Right hindlimb (tissue), 1 donor: ENCODE results near the gene FAM83C.
"Not testable (repeated sequence)": the region's sequence is repeated elsewhere in the genome, so short reads cannot be mapped to it uniquely, and the experiment has no call there.

Experiments used
- DNase-seq: peaks from one replicate; pipeline ENCODE4 v3.0.0-alpha.2; 2018

FAM83C gene

DNA sequence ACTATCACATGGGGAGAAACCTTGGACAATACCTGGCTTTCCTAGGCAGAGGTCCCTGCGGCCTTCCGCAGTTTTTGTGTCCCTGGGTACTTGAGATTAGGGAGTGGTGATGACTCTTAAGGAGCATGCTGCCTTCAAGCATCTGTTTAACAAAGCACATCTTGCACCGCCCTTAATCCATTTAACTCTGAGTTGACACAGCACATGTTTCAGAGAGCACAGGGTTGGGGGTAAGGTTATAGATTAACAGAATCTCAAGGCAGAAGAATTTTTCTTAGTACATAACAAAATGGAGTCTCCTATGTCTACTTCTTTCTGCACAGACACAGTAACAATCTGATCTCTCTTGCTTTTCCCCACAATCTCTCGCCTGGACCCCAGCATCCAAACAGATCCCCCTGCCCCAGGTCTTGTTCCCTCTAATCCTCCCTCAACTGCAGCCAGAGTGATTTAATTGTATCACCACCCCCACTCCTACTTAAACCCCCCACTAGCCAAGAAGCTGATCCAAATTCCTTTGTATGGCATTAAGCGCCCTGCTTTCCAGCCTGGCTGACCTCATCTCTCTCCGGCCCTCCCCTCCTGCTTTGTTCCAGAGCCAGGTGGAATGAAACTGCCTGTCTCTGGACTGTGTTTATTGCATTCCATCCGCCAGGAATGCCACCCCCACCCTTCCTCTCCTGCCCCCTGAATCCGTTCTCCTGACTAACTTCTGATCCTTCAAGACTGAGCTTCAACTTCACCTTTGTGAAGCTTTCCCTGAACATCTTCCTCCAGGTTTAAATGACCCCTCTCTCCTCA, 29.3 kb downstream of the FAM83C start:
- not testable (repeated sequence) for DNase-seq

GRCh38 chr20:35262321-35262720, 29.9 kb downstream of the FAM83C start:
- DNase-seq: not testable (repeated sequence)

GRCh38 chr20:35260426-35260825, 31.8 kb downstream of the FAM83C start:
- no peak for DNase-seq

- no peak for DNase-seq
Measured at GRCh38 chr20:35257175-35257909, 34.9 kb downstream of the FAM83C start.

DNA sequence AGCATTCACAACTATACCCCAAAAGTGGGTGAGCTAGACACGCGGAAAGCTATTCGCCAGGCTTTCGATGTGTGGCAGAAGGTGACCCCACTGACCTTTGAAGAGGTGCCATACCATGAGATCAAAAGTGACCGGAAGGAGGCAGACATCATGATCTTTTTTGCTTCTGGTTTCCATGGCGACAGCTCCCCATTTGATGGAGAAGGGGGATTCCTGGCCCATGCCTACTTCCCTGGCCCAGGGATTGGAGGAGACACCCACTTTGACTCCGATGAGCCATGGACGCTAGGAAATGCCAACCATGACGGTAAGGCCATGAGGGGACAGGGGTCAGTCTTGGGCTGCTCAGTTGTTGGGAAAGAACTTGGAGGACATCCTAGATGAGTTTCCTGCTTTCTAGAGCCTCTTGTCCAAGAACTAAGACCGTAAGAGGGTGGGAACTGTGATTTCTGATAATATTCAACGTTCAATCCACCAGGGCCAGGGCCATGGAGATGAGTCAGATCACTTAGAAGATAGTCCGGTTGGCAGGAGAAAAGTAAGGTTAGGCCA, 37.7 kb downstream of the FAM83C start:
- no peak for DNase-seq

- no peak for DNase-seq
Measured at GRCh38 chr20:35253010-35253409, 39.2 kb downstream of the FAM83C start.

GRCh38 chr20:35252598-35252997, 39.6 kb downstream of the FAM83C start:
- DNase-seq: not testable (repeated sequence)

DNA sequence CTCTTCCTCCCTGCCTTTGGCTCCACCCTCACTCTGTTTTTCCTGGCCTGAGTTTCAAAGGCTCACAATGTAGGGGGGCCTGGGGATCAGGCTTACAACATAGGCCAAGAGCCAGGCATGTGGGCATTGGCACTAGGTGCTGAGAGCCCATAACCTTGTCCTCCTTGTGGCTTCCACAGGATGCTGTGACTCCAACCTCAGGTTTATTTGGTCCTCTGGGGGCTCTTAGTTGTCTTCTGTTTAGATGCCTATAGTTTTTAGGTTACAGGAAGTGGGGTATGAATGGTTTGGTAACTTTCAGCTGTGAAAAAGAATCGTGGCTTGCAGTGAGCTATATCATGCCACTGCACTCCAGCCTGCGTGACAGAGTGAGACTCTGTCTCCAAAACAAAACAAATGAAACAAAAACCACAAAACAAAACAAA, 40.2 kb downstream of the FAM83C start:
- DNase-seq: no peak

GRCh38 chr20:35251613-35251940, 40.6 kb downstream of the FAM83C start:
- DNase-seq: no peak

DNA sequence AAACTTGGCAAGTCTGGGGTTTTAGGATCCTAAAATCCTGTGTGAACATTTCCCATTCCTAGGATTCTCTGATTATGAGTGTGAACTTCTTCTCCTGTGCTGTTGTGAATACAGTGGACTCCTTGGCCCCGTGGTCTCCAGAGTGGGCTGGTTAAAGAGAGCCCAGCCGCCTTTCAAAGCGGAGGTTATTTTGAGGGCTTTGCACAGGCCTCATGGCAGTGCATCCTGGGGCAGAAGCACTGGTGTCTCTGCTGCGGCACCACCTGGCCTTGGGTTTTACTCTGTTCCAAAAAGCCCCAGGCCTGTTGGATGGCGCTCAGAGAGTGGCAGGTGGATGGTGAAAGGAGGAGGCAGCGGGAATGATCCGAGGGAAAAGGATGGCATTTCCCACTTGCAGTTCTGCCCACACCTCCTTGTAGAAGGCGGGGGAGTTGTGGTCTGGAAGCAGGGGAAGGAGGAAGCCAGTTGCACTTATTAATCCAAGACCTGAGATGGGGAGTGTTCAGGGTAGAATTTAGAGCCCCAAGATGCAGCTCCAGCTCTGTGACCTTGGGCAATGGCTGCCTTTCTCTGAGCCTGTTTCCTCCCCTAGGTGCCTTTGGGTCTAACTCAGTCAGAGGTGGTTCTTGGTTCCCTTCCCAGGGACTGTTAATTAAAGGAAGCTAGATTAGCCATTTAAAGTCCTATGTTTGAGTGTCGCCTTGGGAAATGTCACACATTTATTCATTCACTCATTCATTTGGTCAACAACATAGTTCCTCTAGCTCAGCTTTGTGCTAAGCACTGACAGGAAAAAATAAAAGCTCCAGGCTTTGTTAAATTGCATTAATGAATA, 43.4 kb downstream of the FAM83C start:
- no peak for DNase-seq

DNA sequence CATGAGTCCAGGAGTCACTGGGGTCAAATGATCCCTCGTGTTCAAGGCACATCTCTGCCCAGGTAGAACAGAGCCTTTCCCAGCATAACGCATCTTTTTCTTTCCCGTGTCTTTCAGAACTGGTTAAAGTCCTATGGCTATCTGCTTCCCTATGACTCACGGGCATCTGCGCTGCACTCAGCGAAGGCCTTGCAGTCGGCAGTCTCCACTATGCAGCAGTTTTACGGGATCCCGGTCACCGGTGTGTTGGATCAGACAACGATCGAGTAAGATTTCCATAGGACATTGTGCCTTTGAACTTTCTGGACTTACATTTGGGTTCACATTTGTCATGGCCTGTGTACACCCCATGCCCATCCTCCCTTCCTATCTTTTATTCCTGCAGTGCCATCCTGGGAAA, 45.5 kb downstream of the FAM83C start:
- no peak for DNase-seq

DNA sequence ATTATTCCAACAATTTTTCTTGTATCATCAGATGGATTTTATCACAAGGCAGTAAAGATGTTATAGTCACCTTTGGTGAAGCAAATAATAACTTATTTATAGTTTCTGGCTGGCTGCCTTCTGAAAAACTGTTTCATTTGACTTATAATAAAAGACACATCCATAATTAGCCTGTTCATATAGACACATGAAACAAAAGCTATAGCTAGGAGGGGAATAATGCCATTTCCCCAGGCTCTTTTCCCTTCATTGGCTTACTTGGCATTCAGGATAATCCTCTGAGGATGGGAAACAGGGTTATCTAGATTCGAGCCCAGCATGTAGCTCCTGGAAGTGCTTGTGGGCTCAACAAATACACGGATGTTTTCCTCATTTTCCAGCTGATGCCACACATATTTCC, 48.2 kb downstream of the FAM83C start:
- DNase-seq: no peak

DNA sequence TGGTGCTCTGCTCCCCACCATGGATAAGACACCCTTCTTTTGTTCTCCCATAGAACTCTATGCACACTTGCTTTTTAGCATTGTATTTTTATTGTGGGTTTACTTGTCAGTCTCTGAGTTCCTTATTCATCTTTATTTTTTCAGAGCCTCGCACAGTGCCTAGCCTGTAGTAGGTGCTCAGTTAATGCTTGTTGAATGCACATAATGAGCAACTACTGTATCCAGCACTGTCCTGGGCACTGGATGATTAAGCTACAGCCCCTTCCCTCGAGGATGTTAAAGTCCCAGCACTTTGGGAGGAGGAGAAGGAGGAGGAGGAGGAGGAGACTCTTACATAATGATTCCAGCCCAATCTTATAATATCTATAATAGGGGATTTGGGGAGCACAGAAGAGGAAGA, 48.9 kb downstream of the FAM83C start:
- no peak for DNase-seq

DNA sequence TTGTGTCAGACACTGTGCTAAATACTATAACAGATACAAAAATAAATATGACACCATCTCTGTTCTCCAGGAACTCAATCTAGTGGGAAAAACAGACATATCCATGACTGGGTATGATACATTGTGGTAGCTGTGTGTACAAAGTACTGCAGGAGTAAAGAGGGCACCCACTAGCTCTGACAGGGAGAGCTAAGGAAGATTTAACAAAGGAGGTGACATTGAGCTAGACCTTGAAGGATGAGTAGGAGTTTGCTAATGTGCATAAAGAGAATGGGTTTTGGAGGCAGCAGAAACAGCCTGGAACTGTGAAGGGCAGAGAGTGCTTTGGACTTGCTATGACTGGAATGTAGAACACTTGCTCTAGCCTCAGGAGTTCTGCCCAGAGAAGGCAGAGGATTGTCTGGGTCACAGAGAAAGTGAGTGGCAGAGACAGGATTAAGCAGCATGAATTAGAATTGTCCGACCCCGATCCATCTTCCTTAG, 51.4 kb downstream of the FAM83C start:
- DNase-seq: no peak

DNA sequence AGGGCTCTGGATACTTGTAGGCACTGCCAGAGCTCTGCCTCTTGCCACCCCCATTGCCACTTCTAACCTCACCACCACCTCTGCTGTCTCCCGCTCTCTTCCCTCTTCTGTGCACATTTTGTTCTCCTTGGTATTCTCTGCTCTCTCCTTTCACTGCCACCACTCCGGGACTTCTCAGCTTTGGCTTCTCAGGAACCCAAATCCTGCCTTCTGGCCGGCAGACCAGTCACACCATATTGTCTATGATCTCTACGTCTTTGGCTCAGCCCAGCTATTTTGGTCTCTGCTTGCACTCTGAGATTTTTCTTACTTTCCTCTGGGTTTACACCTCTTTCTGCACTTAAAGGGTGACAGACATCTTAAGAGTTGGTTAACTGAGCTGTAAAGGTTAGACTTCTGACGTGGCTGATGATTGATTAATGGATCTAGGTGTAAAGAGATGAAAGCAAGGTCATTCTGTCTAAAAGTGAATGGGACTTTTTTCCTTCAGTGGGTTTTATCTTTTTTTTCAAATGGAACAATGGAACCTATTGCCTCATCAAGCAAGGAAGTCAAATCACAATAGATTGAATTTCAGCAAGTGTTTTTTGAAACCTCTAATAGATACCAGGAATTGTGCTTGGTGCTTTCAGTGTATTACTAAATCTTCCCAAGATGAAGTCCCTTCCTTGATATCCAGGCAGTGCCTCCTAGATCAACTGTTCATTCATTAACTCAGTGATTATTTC, 52.0 kb downstream of the FAM83C start:
- DNase-seq: no peak

GRCh38 chr20:35238735-35239134, 53.5 kb downstream of the FAM83C start:
- DNase-seq: no peak

- no peak for DNase-seq
Measured at GRCh38 chr20:35238170-35238569, 54.1 kb downstream of the FAM83C start.

GRCh38 chr20:35237486-35237885, 54.7 kb downstream of the FAM83C start:
- no peak for DNase-seq

GRCh38 chr20:35235881-35236280, 56.3 kb downstream of the FAM83C start:
- DNase-seq: no peak
